Sigmoid colon (tissue), 4 donors: Measurements from ENCODE around the gene DCAF4.

Experiments used
- CTCF ChIP-seq, 4 experiments: fragments of 450-650 bp in 3 of 4; fragments of 200-600 bp in 1 of 4; IDR thresholded peaks; one replicate each; pipeline ENCODE4 v1.5.1; 2016 to 2019; ENCODE audit warnings: antibody characterized with exemption in 4 of 4, mild to moderate bottlenecking in 3 of 4, moderate library complexity in 2 of 4
- POLR2A ChIP-seq, 2 donors: fragments of 450-650 bp; IDR thresholded peaks; one replicate each; pipeline ENCODE4 v1.6.1; 2016; ENCODE audit warnings: antibody characterized with exemption in 2 of 2, mild to moderate bottlenecking in 2 of 2, moderate library complexity in 2 of 2
- POLR2AphosphoS5 ChIP-seq, 4 donors: sonication (generic); formaldehyde crosslinking; IDR thresholded peaks; one replicate each; pipeline ENCODE4 v1.6.1; 2017; ENCODE audit warnings: antibody characterized with exemption in 4 of 4

GRCh38 chr14:72880820-72881219, 45.4 kb upstream of the DCAF4 start:
- TF ChIP-seq CTCF (IDR thresholded peaks at IDR 0.05) = no peak
- no peak for TF ChIP-seq POLR2A (IDR thresholded peaks at IDR 0.05)
- no peak for TF ChIP-seq POLR2AphosphoS5 (IDR thresholded peaks at IDR 0.05)
